Measurements from ENCODE around the gene FEM1A. TPM values are rescaled to one million over a fixed set of nuclear protein-coding genes. Genes with fewer than 3 reads are reported as not detected.
"Not testable (repeated sequence)": the region's sequence is repeated elsewhere in the genome, so short reads cannot be mapped to it uniquely, and the experiment has no call there.

Gene FEM1A
- total RNA-seq, 1 donor from 2014 or later, result 28.7 TPM

DNA sequence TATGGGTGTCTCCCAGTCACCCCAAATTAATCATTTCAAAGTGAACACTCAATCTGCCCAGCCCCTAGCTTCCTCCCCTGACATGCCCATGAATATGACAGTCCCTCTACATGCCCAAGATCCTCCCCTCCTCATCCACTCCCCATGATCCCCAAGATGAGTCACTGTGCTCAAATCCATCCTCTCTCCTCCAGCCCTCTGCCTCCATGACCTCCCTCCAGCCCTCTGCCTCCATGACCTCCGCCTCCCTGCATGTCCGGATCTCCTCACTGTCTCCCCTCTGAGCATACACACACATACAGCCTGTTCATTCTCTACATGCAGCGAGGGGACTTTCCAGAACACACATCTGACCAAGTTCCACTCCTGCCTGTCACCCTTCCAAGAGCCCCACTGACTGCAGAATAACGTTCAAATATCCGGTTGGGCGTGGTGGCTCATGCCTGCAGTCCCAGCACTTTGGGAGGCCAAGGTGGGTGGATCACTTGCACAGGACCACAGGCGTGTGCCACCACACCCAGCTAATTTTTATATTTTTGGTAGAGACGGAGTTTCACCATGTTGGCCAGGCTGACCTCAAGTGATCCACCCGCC lies 18.4 kb upstream of the FEM1A start:
- Histone ChIP-seq H3K36me3 (ENCODE audit: control insufficient read depth in 3 of 3, insufficient read depth in 3 of 3, low read length in 3 of 3) (peaks cover 0 to 5% (median 0%) of the 10 kb centered on the region in 3 donors), H3K9ac (ENCODE audit: low read depth in 1 of 3, low read length in 3 of 3) (no peak overlapping the region), H3K4me3 (ENCODE audit: low read length in 3 of 3) (no peak overlapping the region), H3K27ac (ENCODE audit: low read depth, low read length) (no peak overlapping the region), H3K27me3 (ENCODE audit: control insufficient read depth in 3 of 3, insufficient read depth in 3 of 3, low read length in 3 of 3) (peaks cover 0 to 5% (median 0%) of the 10 kb centered on the region in 3 donors), H3K9me3 (ENCODE audit: control insufficient read depth in 3 of 3, low read length in 3 of 3) (no peaks in the 10 kb centered on the region), H3K4me1 (ENCODE audit: control insufficient read depth in 3 of 3, insufficient read depth in 3 of 3, low read length in 3 of 3) (no peaks in the 10 kb centered on the region)

DNA sequence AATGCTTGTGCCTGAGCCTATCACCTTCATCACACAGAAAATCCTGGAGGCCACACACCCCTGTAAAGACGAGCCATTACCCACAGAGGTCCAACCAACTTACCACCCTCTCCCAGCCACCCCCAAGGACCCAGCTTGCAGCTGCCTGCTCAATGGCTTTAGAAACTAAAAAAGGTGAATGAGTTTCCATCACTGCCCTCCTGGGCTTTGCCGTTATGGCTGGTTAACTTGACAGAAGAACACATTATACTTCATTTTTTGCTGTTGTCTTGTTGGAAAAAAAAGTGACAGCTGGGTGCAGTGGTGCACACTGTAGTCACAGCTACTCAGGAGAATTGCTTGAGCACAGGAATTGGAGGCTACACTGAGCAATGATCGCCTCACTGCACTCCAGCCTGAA lies 17.4 kb upstream of the FEM1A start:
- Histone ChIP-seq H3K9ac (ENCODE audit: low read depth in 1 of 3, low read length in 3 of 3) (no peak overlapping the region), H3K36me3 (ENCODE audit: control insufficient read depth in 3 of 3, insufficient read depth in 3 of 3, low read length in 3 of 3) (peaks cover 0 to 5% (median 0%) of the 10 kb centered on the region in 3 donors), H3K4me1 (ENCODE audit: control insufficient read depth in 3 of 3, insufficient read depth in 3 of 3, low read length in 3 of 3) (no peaks in the 10 kb centered on the region), H3K4me3 (ENCODE audit: low read length in 3 of 3) (no peak overlapping the region), H3K9me3 (ENCODE audit: control insufficient read depth in 3 of 3, low read length in 3 of 3) (no peaks in the 10 kb centered on the region), H3K27me3 (ENCODE audit: control insufficient read depth in 3 of 3, insufficient read depth in 3 of 3, low read length in 3 of 3) (peaks cover 0 to 5% (median 0%) of the 10 kb centered on the region in 3 donors), H3K27ac (ENCODE audit: low read depth, low read length) (no peak overlapping the region)

DNA sequence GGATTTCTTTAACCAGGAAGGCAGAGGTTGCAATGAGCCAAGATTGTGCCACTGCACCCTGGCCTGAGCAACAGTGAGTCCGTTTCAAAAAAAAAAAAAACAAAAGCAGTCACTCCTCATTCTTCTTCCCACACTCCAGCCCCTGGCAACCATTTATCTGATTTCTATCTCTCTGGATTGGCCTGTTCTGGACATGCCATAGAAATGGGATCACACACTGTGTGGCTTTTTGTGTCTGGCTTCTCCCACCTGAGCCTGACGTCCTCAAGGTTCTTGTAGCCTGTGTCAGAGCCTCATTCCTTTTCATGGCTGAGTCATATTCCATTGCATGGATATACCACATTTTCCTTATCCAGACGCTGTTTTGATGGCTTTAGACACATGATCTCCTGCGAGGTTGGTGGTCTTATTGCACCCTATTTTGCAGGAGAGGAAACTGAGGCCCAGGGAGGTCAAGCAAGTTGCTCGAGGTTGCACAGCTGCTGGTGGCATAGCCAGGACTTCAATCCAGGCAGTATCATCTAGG lies 15.8 kb upstream of the FEM1A start:
- H3K36me3 ChIP-seq (ENCODE audit: control insufficient read depth in 3 of 3, insufficient read depth in 3 of 3, low read length in 3 of 3), result peaks cover 0 to 6% (median 0%) of the 10 kb centered on the region in 3 donors
- peaks cover 0 to 5% (median 0%) of the 10 kb centered on the region in 3 donors for H3K27me3 ChIP-seq (ENCODE audit: control insufficient read depth in 3 of 3, insufficient read depth in 3 of 3, low read length in 3 of 3)
- H3K4me3 ChIP-seq (ENCODE audit: low read length in 3 of 3), result no peak overlapping the region
- H3K27ac ChIP-seq (ENCODE audit: low read depth, low read length), result no peak overlapping the region
- H3K9ac ChIP-seq (ENCODE audit: low read depth in 1 of 3, low read length in 3 of 3), result no peak overlapping the region
- no peaks in the 10 kb centered on the region for H3K4me1 ChIP-seq (ENCODE audit: control insufficient read depth in 3 of 3, insufficient read depth in 3 of 3, low read length in 3 of 3)
- peaks cover 0 to under 1% (median 0%) of the 10 kb centered on the region in 3 donors for H3K9me3 ChIP-seq (ENCODE audit: control insufficient read depth in 3 of 3, low read length in 3 of 3)

DNA sequence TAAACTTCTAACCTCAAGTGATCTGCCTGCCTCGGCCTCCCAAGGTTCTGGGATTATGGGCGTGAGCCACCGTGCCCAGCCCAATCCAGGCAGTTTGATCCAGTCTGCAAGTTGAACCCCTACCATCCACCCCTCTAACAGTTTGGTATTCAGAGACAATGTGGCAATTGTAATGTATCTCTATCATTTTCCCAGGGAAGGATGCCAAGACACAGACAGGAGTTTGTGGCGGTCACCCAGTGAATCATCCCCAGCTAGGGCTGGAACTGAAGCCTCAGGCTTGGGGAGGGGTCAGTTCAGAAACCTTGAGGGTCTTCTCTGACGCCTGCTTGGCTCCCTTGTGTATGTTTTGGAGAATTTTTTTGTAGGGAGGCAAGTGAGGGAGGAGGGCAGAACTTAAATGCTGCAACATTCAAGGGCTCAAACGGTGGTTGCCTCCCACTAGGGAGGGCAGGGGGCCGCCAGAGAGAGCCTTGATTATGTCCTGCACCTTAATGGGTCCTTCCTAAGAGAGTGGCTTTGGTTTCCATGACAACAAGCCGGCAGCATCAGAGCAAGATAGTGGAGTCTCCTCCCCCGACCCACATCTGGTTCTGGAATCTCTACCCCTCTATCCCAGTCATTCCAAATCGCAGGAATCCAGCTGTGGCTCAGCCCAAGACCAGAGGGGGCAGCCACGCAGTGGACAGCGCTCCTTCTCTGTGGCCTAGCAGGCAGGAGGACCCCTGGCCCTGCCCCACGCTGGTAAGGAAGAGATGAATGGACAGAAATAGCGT lies 14.9 kb upstream of the FEM1A start:
- no peak overlapping the region for H3K4me3 ChIP-seq (ENCODE audit: low read length in 3 of 3)
- H3K36me3 ChIP-seq (ENCODE audit: control insufficient read depth in 3 of 3, insufficient read depth in 3 of 3, low read length in 3 of 3), result peaks cover 0 to 9% (median 0%) of the 10 kb centered on the region in 3 donors
- peaks cover 0 to 5% (median 0%) of the 10 kb centered on the region in 3 donors for H3K27me3 ChIP-seq (ENCODE audit: control insufficient read depth in 3 of 3, insufficient read depth in 3 of 3, low read length in 3 of 3)
- no peaks in the 10 kb centered on the region for H3K4me1 ChIP-seq (ENCODE audit: control insufficient read depth in 3 of 3, insufficient read depth in 3 of 3, low read length in 3 of 3)
- no peak overlapping the region for H3K27ac ChIP-seq (ENCODE audit: low read depth, low read length)
- H3K9ac ChIP-seq (ENCODE audit: low read depth in 1 of 3, low read length in 3 of 3), result no peak overlapping the region
- H3K9me3 ChIP-seq (ENCODE audit: control insufficient read depth in 3 of 3, low read length in 3 of 3), result peaks cover 0 to 3% (median 0%) of the 10 kb centered on the region in 3 donors

DNA sequence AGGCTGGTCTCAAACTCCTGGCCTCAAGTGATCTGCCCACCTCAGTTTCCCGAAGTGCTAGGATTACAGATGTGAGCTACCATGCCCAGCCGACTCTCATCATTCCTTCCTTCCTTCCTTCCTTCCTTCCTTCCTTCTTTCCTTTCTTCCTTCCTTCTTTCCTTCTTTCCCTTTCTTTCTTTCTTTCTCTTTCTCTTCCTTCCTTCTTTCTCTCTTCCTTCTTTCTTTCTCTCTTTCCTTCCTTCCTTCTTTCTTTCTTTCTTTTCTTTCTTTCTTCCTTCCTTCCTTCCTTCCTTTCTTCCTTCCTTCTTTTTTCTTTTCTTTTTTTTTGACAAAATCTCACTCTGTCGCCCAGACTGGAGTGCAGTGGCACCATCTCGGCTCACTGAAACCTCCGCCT lies 13.4 kb upstream of the FEM1A start:
- not testable (repeated sequence) for H3K36me3 ChIP-seq (ENCODE audit: control insufficient read depth in 3 of 3, insufficient read depth in 3 of 3, low read length in 3 of 3); H3K27ac ChIP-seq (ENCODE audit: low read depth, low read length); H3K4me1 ChIP-seq (ENCODE audit: control insufficient read depth in 3 of 3, insufficient read depth in 3 of 3, low read length in 3 of 3); H3K9ac ChIP-seq (ENCODE audit: low read depth in 1 of 3, low read length in 3 of 3); H3K4me3 ChIP-seq (ENCODE audit: low read length in 3 of 3); H3K9me3 ChIP-seq (ENCODE audit: control insufficient read depth in 3 of 3, low read length in 3 of 3); H3K27me3 ChIP-seq (ENCODE audit: control insufficient read depth in 3 of 3, insufficient read depth in 3 of 3, low read length in 3 of 3)

DNA sequence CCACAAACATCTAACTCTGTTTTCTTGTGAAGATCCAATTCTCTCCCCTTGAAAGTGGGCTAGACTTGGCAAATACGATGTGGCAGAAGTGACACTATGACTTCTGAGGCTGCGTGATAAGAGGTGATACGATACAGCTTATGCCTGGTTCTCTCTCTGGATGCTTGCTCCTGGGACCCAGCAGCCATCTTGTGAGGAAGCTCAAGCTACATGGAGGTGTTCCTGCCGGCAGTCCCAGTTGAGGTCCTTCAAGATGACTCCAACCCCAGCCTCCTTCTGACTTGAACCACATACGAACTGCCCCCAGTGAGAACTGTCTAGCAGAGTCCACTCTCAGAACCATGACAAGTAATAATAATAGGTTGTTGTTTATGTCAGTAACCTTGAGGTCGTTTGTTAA lies 10.7 kb upstream of the FEM1A start:
- Histone ChIP-seq H3K4me3 (ENCODE audit: low read length in 3 of 3) (no peak overlapping the region), H3K9ac (ENCODE audit: low read depth in 1 of 3, low read length in 3 of 3) (no peak overlapping the region), H3K36me3 (ENCODE audit: control insufficient read depth in 3 of 3, insufficient read depth in 3 of 3, low read length in 3 of 3) (peaks cover 0 to 5% (median 0%) of the 10 kb centered on the region in 3 donors), H3K4me1 (ENCODE audit: control insufficient read depth in 3 of 3, insufficient read depth in 3 of 3, low read length in 3 of 3) (peaks cover 0 to 3% (median 0%) of the 10 kb centered on the region in 3 donors), H3K27ac (ENCODE audit: low read depth, low read length) (no peak overlapping the region), H3K9me3 (ENCODE audit: control insufficient read depth in 3 of 3, low read length in 3 of 3) (peaks cover 0 to 3% (median 0%) of the 10 kb centered on the region in 3 donors), H3K27me3 (ENCODE audit: control insufficient read depth in 3 of 3, insufficient read depth in 3 of 3, low read length in 3 of 3) (no peaks in the 10 kb centered on the region)

DNA sequence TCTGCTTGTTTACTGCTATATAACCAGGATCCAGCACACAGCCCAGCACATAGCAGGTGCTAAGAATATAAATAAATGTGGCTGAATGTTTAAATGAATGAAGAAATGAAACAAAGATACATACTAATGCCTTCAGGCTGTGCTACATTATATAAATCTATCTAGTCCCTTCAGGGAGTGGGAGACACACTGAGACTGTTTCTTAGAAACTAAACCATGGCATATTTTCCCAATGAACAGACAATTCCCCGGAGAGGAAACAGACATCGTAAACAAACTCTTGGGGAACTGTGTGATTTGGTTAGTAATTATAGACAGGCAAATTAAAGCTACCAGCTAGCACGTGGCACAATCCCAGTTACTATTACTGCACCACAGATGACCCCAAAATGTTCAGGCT lies 9.7 kb upstream of the FEM1A start:
- H3K36me3 ChIP-seq (ENCODE audit: control insufficient read depth in 3 of 3, insufficient read depth in 3 of 3, low read length in 3 of 3), result peaks cover 0 to 4% (median 0%) of the 10 kb centered on the region in 3 donors
- H3K27me3 ChIP-seq (ENCODE audit: control insufficient read depth in 3 of 3, insufficient read depth in 3 of 3, low read length in 3 of 3), result no peaks in the 10 kb centered on the region
- no peak overlapping the region for H3K9ac ChIP-seq (ENCODE audit: low read depth in 1 of 3, low read length in 3 of 3)
- no peak overlapping the region for H3K27ac ChIP-seq (ENCODE audit: low read depth, low read length)
- H3K4me1 ChIP-seq (ENCODE audit: control insufficient read depth in 3 of 3, insufficient read depth in 3 of 3, low read length in 3 of 3), result peaks cover 0 to 3% (median 0%) of the 10 kb centered on the region in 3 donors
- H3K9me3 ChIP-seq (ENCODE audit: control insufficient read depth in 3 of 3, low read length in 3 of 3), result peaks cover 0 to 3% (median 0%) of the 10 kb centered on the region in 3 donors
- no peak overlapping the region for H3K4me3 ChIP-seq (ENCODE audit: low read length in 3 of 3)

DNA sequence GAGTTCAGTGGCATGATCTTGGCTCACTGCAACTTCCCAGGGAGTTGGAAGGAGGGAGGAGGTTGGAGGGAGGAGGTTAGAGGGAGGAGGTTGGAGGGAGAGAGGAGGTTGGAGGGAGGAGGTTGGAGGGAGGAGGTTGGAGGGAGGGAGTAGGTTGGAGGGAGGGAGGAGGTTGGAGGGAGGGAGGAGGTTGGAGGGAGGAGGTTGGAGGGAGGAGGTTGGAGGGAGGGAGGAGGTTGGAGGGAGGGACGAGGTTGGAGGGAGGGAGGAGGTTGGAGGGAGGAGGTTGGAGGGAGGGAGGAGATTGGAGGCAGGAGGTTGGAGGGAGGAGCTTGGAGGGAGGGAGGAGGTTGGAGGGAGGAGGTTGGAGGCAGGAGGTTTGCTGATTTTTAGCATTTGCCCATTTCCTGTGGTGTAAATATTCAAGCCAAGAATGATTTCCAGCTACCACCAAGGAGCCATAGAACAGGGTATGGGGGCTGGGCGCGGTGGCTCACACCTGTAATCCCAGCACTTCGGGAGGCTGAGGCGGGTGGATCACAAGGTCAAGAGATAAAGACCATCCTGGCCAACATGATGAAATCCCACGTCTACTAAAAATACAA lies 5.0 kb upstream of the FEM1A start:
- H3K4me1 ChIP-seq (ENCODE audit: control insufficient read depth in 3 of 3, insufficient read depth in 3 of 3, low read length in 3 of 3); H3K9ac ChIP-seq (ENCODE audit: low read depth in 1 of 3, low read length in 3 of 3); H3K36me3 ChIP-seq (ENCODE audit: control insufficient read depth in 3 of 3, insufficient read depth in 3 of 3, low read length in 3 of 3); H3K27ac ChIP-seq (ENCODE audit: low read depth, low read length); H3K27me3 ChIP-seq (ENCODE audit: control insufficient read depth in 3 of 3, insufficient read depth in 3 of 3, low read length in 3 of 3); H3K9me3 ChIP-seq (ENCODE audit: control insufficient read depth in 3 of 3, low read length in 3 of 3); H3K4me3 ChIP-seq (ENCODE audit: low read length in 3 of 3): not testable (repeated sequence)

DNA sequence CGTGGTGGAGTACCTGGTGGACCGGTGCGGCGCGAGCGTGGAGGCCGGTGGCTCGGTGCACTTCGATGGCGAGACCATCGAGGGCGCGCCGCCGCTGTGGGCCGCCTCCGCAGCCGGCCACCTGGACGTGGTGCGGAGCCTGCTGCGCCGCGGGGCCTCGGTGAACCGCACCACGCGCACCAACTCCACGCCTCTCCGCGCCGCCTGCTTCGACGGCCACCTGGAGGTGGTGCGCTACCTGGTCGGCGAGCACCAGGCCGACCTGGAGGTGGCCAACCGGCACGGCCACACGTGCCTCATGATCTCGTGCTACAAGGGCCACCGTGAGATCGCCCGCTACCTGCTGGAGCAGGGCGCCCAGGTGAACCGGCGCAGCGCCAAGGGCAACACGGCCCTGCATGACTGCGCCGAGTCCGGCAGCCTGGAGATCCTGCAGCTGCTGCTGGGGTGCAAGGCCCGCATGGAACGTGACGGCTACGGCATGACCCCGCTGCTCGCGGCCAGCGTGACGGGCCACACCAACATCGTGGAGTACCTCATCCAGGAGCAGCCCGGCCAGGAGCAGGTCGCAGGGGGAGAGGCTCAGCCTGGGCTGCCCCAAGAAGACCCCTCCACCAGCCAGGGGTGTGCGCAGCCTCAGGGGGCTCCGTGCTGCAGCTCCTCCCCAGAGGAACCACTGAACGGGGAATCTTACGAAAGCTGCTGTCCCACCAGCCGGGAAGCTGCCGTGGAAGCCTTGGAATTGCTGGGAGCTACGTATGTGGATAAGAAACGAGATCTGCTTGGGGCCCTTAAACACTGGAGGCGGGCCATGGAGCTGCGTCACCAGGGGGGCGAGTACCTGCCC lies 708 bp downstream of the FEM1A start:
- peaks cover 19 to 30% (median 23%) of the 10 kb centered on the region in 3 donors for H3K36me3 ChIP-seq (ENCODE audit: control insufficient read depth in 3 of 3, insufficient read depth in 3 of 3, low read length in 3 of 3)
- peaks cover 39 to 48% (median 44%) of the 10 kb centered on the region in 3 donors for H3K4me1 ChIP-seq (ENCODE audit: control insufficient read depth in 3 of 3, insufficient read depth in 3 of 3, low read length in 3 of 3)
- H3K9ac ChIP-seq (ENCODE audit: low read depth in 1 of 3, low read length in 3 of 3), result peak overlapping the region; percentile 72 to 92 (median 90)
- peak overlapping the region; percentile 88 for H3K27ac ChIP-seq (ENCODE audit: low read depth, low read length)
- H3K9me3 ChIP-seq (ENCODE audit: control insufficient read depth in 3 of 3, low read length in 3 of 3); H3K27me3 ChIP-seq (ENCODE audit: control insufficient read depth in 3 of 3, insufficient read depth in 3 of 3, low read length in 3 of 3): not testable (repeated sequence)
- H3K4me3 ChIP-seq (ENCODE audit: low read length in 3 of 3), result peak overlapping the region; percentile 69 to 84 (median 84)
